Caco-2 (cell line): ENCODE results near the gene UBR7. TPM values are rescaled to one million over a fixed set of nuclear protein-coding genes. Genes with fewer than 3 reads are reported as not detected.

Experiments used
- BruUV-seq: library from RNA; stranded (reverse); fragments of 400-500 nt; replicated peaks from 2 replicates; lab custom pipeline; 2021; lab: Mats Ljungman, UMichigan
- CTCF ChIA-PET: fragments of 300-600 bp; sonication (Branson Sonifier 250); formaldehyde crosslinking; loops from one replicate; lab custom pipeline; 2022; ENCODE audit warnings: antibody characterized with exemption; lab: Charles Lee
- POLR2A ChIA-PET: fragments of 300-600 bp; sonication (Branson Sonifier 250); formaldehyde crosslinking; loops from one replicate; lab custom pipeline; 2022; ENCODE audit warnings: antibody characterized with exemption; lab: Charles Lee
- DNase-seq, 2 experiments: peaks; one replicate each; pipeline versions ENCODE4 v3.0.0 to v3.0.0-alpha.2; 2020 to 2022
- H3K27me3 ChIP-seq: replicated peaks from 2 replicates; pipeline ENCODE4 v1.6.0; 2011; ENCODE audit warnings: low read length; ENCODE audit not compliant: control insufficient read depth, insufficient read depth
- H3K36me3 ChIP-seq: 2 replicates; pipeline ENCODE4 v1.5.1; 2011; ENCODE audit warnings: low read length; ENCODE audit not compliant: control insufficient read depth, insufficient read depth
- H3K4me1 ChIP-seq: fragments of 250-450 bp; sonication (Bioruptor Pico); 2 replicates; pipeline ENCODE4 v1.5.1; 2020; ENCODE audit warnings: mild to moderate bottlenecking
- H3K4me3 ChIP-seq: 2 replicates; pipeline ENCODE4 v1.5.1; 2011; ENCODE audit warnings: low read depth, mild to moderate bottlenecking, control low read depth, low read length
- H3K9me3 ChIP-seq: fragments of 250-450 bp; sonication (Bioruptor Pico); 2 replicates; pipeline ENCODE4 v1.5.1; 2020; ENCODE audit warnings: mild to moderate bottlenecking, moderate library complexity
- H3K27ac Mint-ChIP-seq: one replicate; pipeline ENCODE4 v1.8.0; 2022; ENCODE audit warnings: mixed read lengths; ENCODE audit not compliant: unreplicated experiment
- H3K27me3 Mint-ChIP-seq: one replicate; pipeline ENCODE4 v1.8.0; 2022; ENCODE audit warnings: mixed read lengths; ENCODE audit not compliant: insufficient read depth, unreplicated experiment
- H3K36me3 Mint-ChIP-seq: one replicate; pipeline ENCODE4 v1.8.0; 2022; ENCODE audit warnings: mild to moderate bottlenecking, mixed read lengths; ENCODE audit not compliant: insufficient read depth, unreplicated experiment
- H3K4me1 Mint-ChIP-seq: one replicate; pipeline ENCODE4 v1.8.0; 2022; ENCODE audit warnings: low read depth, mixed read lengths; ENCODE audit not compliant: unreplicated experiment
- H3K4me3 Mint-ChIP-seq: one replicate; pipeline ENCODE4 v1.8.0; 2022; ENCODE audit warnings: mild to moderate bottlenecking, moderate library complexity, mixed read lengths; ENCODE audit not compliant: unreplicated experiment
- H3K9me3 Mint-ChIP-seq: one replicate; pipeline ENCODE4 v1.8.0; 2022; ENCODE audit warnings: mixed read lengths; ENCODE audit not compliant: unreplicated experiment
- CTCF ChIP-seq, 2 experiments: fragments of 200-600 bp in 1 of 2; IDR thresholded peaks; 1 replicate in 1 of 2; 2 replicates in 1 of 2; pipeline versions ENCODE4 v1.5.1 to v1.8.0; 2011 to 2022; ENCODE audit warnings: antibody characterized with exemption in 1 of 2, control low read depth in 1 of 2, inconsistent platforms in 1 of 2, low read depth in 1 of 2, low read length in 1 of 2, mild to moderate bottlenecking in 1 of 2, moderate library complexity in 1 of 2; ENCODE audit not compliant: insufficient read depth in 1 of 2, severe bottlenecking in 1 of 2, unreplicated experiment in 1 of 2
- intact Hi-C: fragments of 100-400 bp; cut with micrococcal nuclease; formaldehyde crosslinking; loops from one replicate; pipeline ENCODE4 v1.10.0; 2022; ENCODE audit not compliant: unreplicated experiment
- total RNA-seq: library from RNA; stranded (reverse); gene quantifications from 2 replicates; pipeline ENCODE4 v1.2.3, GENCODE V29; 2022

The UBR7 gene
- total RNA-seq, 1 experiment from 2014 or later: 19.6 TPM

- intact Hi-C loops: no loop called here
- H3K4me1 ChIP-seq: peaks cover 22% of the 10 kb centered on the region
- DNase-seq: no peak
- Mint-ChIP-seq H3K27me3 (no peaks in the 10 kb centered on the region), H3K27ac (no peak overlapping the region), H3K4me3 (no peak overlapping the region), H3K9me3 (no peaks in the 10 kb centered on the region), H3K4me1 (peaks cover 34% of the 10 kb centered on the region), H3K36me3 (no peaks in the 10 kb centered on the region)
- ChIA-PET CTCF (no interaction called here), POLR2A (no interaction called here)
- BruUV-seq: no TSS peak
- no peaks in the 10 kb centered on the region for H3K36me3 ChIP-seq
- H3K4me3 ChIP-seq: no peak overlapping the region
- no peaks in the 10 kb centered on the region for H3K9me3 ChIP-seq
- TF ChIP-seq CTCF (IDR thresholded peaks at IDR 0.05; ENCODE audit: insufficient read depth in 1 of 2, low read depth in 1 of 2, low read length in 1 of 2, severe bottlenecking in 1 of 2, unreplicated experiment in 1 of 2): no peak
- H3K27me3 ChIP-seq: no peaks in the 10 kb centered on the region
These were observed 64.1 kb downstream of the UBR7 start for GRCh38 chr14:93271111-93271510.

GRCh38 chr14:93274055-93274806 lies 67.2 kb downstream of the UBR7 start:
- H3K4me3 Mint-ChIP-seq: no peak overlapping the region
- H3K4me1 ChIP-seq: peaks cover under 1% of the 10 kb centered on the region; the same call in 1 of the 2 replicates
- no peaks in the 10 kb centered on the region for H3K27me3 ChIP-seq
- DNase-seq: no peak
- no peak for TF ChIP-seq CTCF (IDR thresholded peaks at IDR 0.05; ENCODE audit: insufficient read depth in 1 of 2, low read depth in 1 of 2, low read length in 1 of 2, severe bottlenecking in 1 of 2, unreplicated experiment in 1 of 2)
- H3K27ac Mint-ChIP-seq: no peak overlapping the region
- CTCF ChIA-PET: no interaction called here
- H3K4me1 Mint-ChIP-seq: peaks cover 14% of the 10 kb centered on the region
- POLR2A ChIA-PET: no interaction called here
- intact Hi-C loops: no loop called here
- no peaks in the 10 kb centered on the region for H3K36me3 ChIP-seq
- no peak overlapping the region for H3K4me3 ChIP-seq
- no TSS peak for BruUV-seq
- no peaks in the 10 kb centered on the region for H3K9me3 Mint-ChIP-seq
- no peaks in the 10 kb centered on the region for H3K27me3 Mint-ChIP-seq
- no peaks in the 10 kb centered on the region for H3K36me3 Mint-ChIP-seq
- H3K9me3 ChIP-seq: no peaks in the 10 kb centered on the region

GRCh38 chr14:93276031-93276716 lies 69.1 kb downstream of the UBR7 start:
- TF ChIP-seq CTCF (IDR thresholded peaks at IDR 0.05; ENCODE audit: insufficient read depth in 1 of 2, low read depth in 1 of 2, low read length in 1 of 2, severe bottlenecking in 1 of 2, unreplicated experiment in 1 of 2): no peak
- Mint-ChIP-seq H3K9me3 (no peaks in the 10 kb centered on the region), H3K27me3 (no peaks in the 10 kb centered on the region), H3K36me3 (no peaks in the 10 kb centered on the region), H3K4me3 (no peak overlapping the region), H3K4me1 (peaks cover 12% of the 10 kb centered on the region), H3K27ac (no peak overlapping the region)
- CTCF ChIA-PET: no interaction called here
- H3K9me3 ChIP-seq: no peaks in the 10 kb centered on the region
- no peak overlapping the region for H3K4me3 ChIP-seq
- H3K27me3 ChIP-seq: no peaks in the 10 kb centered on the region
- BruUV-seq: no TSS peak
- 0 out of 2 replicates have a peak, but pooled peaks cover 4% of the 10 kb centered on the region for H3K4me1 ChIP-seq
- no peaks in the 10 kb centered on the region for H3K36me3 ChIP-seq
- intact Hi-C loops: no loop called here
- POLR2A ChIA-PET: no interaction called here
- DNase-seq: no peak

Other genes starting within 250 kb of the UBR7 start
- 57.9 and 60.1 TPM in 2 replicates for gene ITPK1, start 91.3 kb upstream of the UBR7 start, total RNA-seq
- gene MOAP1, start 22.4 kb upstream of the UBR7 start, total RNA-seq: 11.5 and 12.2 TPM in 2 replicates
- gene LYSET, start 21.9 kb upstream of the UBR7 start, total RNA-seq: 17.3 and 17.4 TPM in 2 replicates
- gene GON7, start 191 bp upstream of the UBR7 start, total RNA-seq: 7.7 and 10.8 TPM in 2 replicates
- 28.8 and 32.2 TPM in 2 replicates for gene BTBD7, start 125.8 kb downstream of the UBR7 start, total RNA-seq
- not detected in 2 replicates for gene COX8C, start 139.9 kb downstream of the UBR7 start, total RNA-seq
- gene UNC79, start 223.7 kb downstream of the UBR7 start, total RNA-seq: 0.07 and 0.14 TPM in 2 replicates